Measurements from ENCODE around the gene CLDN10.
"Not testable (repeated sequence)": the region's sequence is repeated elsewhere in the genome, so short reads cannot be mapped to it uniquely, and the experiment has no call there.

CLDN10 gene

GRCh38 chr13:95512957-95513356 lies 39.6 kb upstream of the CLDN10 start:
- TF ChIP-seq ISL1 (CRISPR knock-in tag; IDR thresholded peaks at IDR 0.05), result no peak
- no peak for TF ChIP-seq GLIS3 (CRISPR knock-in tag; IDR thresholded peaks at IDR 0.05)
- TF ChIP-seq CSRNP3 (CRISPR knock-in tag; IDR thresholded peaks at IDR 0.05), result no peak
- no peak for TF ChIP-seq ARNTL (CRISPR knock-in tag; IDR thresholded peaks at IDR 0.05; ENCODE audit: borderline replicate concordance, low read depth)
- TF ChIP-seq CSDC2 (CRISPR knock-in tag; IDR thresholded peaks at IDR 0.05), result no peak
- no peak for TF ChIP-seq ZNF565 (CRISPR knock-in tag; conservative IDR thresholded peaks at IDR 0.05; ENCODE audit: low read depth)
- no peak for TF ChIP-seq ZFP30 (CRISPR knock-in tag; IDR thresholded peaks at IDR 0.05)
- no peak for TF ChIP-seq TCF4 (CRISPR knock-in tag; IDR thresholded peaks at IDR 0.05; ENCODE audit: borderline replicate concordance)
- TF ChIP-seq OSR1 (CRISPR knock-in tag; IDR thresholded peaks at IDR 0.05), result no peak
- no peak for TF ChIP-seq SNAI2 (CRISPR knock-in tag; IDR thresholded peaks at IDR 0.05)
- no peak for TF ChIP-seq BACH2 (CRISPR knock-in tag; IDR thresholded peaks at IDR 0.05; ENCODE audit: borderline replicate concordance)
- TF ChIP-seq ZNF70 (CRISPR knock-in tag; IDR thresholded peaks at IDR 0.05), result no peak
- TF ChIP-seq PPARA (CRISPR knock-in tag; IDR thresholded peaks at IDR 0.05; ENCODE audit: borderline replicate concordance), result no peak
- TF ChIP-seq TSHZ2 (CRISPR knock-in tag; IDR thresholded peaks at IDR 0.05), result no peak
- TF ChIP-seq ZNF8 (CRISPR knock-in tag; IDR thresholded peaks at IDR 0.05), result no peak
- TF ChIP-seq RARB (CRISPR knock-in tag; IDR thresholded peaks at IDR 0.05), result no peak
- no peak for ATAC-seq

- ATAC-seq, result not testable (repeated sequence)
Observed at GRCh38 chr13:95515606-95516005, 36.9 kb upstream of the CLDN10 start.

GRCh38 chr13:95516021-95516420 lies 36.5 kb upstream of the CLDN10 start:
- no peak for ATAC-seq
- TF ChIP-seq RARB (CRISPR knock-in tag; IDR thresholded peaks at IDR 0.05) (no peak), TCF4 (CRISPR knock-in tag; IDR thresholded peaks at IDR 0.05; ENCODE audit: borderline replicate concordance) (no peak), OSR1 (CRISPR knock-in tag; IDR thresholded peaks at IDR 0.05) (no peak), ARNTL (CRISPR knock-in tag; IDR thresholded peaks at IDR 0.05; ENCODE audit: borderline replicate concordance, low read depth) (no peak), ZFP30 (CRISPR knock-in tag; IDR thresholded peaks at IDR 0.05) (no peak), ZNF70 (CRISPR knock-in tag; IDR thresholded peaks at IDR 0.05) (no peak), ZNF8 (CRISPR knock-in tag; IDR thresholded peaks at IDR 0.05) (no peak), BACH2 (CRISPR knock-in tag; IDR thresholded peaks at IDR 0.05; ENCODE audit: borderline replicate concordance) (no peak)

GRCh38 chr13:95516492-95516891 lies 36.0 kb upstream of the CLDN10 start:
- no peak for ATAC-seq
- TF ChIP-seq PATZ1 (CRISPR knock-in tag; IDR thresholded peaks at IDR 0.05; ENCODE audit: borderline replicate concordance), result no peak
- TF ChIP-seq TSHZ2 (CRISPR knock-in tag; IDR thresholded peaks at IDR 0.05), result no peak
- TF ChIP-seq ISL1 (CRISPR knock-in tag; IDR thresholded peaks at IDR 0.05), result no peak
- TF ChIP-seq GLIS3 (CRISPR knock-in tag; IDR thresholded peaks at IDR 0.05), result no peak
- no peak for TF ChIP-seq PPARA (CRISPR knock-in tag; IDR thresholded peaks at IDR 0.05; ENCODE audit: borderline replicate concordance)
- TF ChIP-seq RARB (CRISPR knock-in tag; IDR thresholded peaks at IDR 0.05), result no peak
- TF ChIP-seq TOX (CRISPR knock-in tag; IDR thresholded peaks at IDR 0.05; ENCODE audit: borderline replicate concordance), result no peak
- no peak for TF ChIP-seq ESRRG (CRISPR knock-in tag; IDR thresholded peaks at IDR 0.05)
- no peak for TF ChIP-seq TCF4 (CRISPR knock-in tag; IDR thresholded peaks at IDR 0.05; ENCODE audit: borderline replicate concordance)
- TF ChIP-seq ZFP3 (CRISPR knock-in tag; IDR thresholded peaks at IDR 0.05), result no peak
- no peak for TF ChIP-seq ZC3H10 (CRISPR knock-in tag; IDR thresholded peaks at IDR 0.05)

All from SK-N-SH treated with all-trans-retinoic acid at 6 μM for 48 hours (cell line).